H1 (cell line): ENCODE data around the gene ERV3-1. TPM values are rescaled to one million over a fixed set of nuclear protein-coding genes. Genes with fewer than 3 reads are reported as not detected.

Experiments used
- CTCF ChIA-PET: fragments of 300-600 bp; sonication (Branson Sonifier 250); formaldehyde crosslinking; loops from one replicate; lab custom pipeline; 2021; ENCODE audit not compliant: partially characterized antibody; lab: Charles Lee
- POLR2A ChIA-PET: fragments of 300-600 bp; sonication (Branson Sonifier 250); formaldehyde crosslinking; loops from one replicate; lab custom pipeline; 2021; ENCODE audit warnings: inconsistent platforms; ENCODE audit not compliant: partially characterized antibody; lab: Charles Lee
- DNase-seq, 2 experiments: peaks; one replicate each; pipeline versions ENCODE4 v3.0.0 to v3.0.0-alpha.2; 2010 to 2022; ENCODE audit warnings: low spot score in 2 of 2, low read depth in 1 of 2, mixed read lengths in 1 of 2
- FAIRE-seq: peaks from 2 replicates; lab custom pipeline; 2011; peaks lifted over from hg19 to GRCh38; lab: Jason Lieb, UNC
- H2AFZ ChIP-seq: 2 replicates; pipeline ENCODE4 v1.8.1; 2012; ENCODE audit warnings: low read length, inconsistent platforms
- H2AK5ac ChIP-seq: 2 replicates; pipeline ENCODE4 v1.6.1; 2013; ENCODE audit warnings: low read depth, low read length
- H2BK120ac ChIP-seq: replicated peaks from 2 replicates; pipeline ENCODE3; 2013; ENCODE audit warnings: low read depth, low read length, inconsistent platforms
- H2BK12ac ChIP-seq: 2 replicates; pipeline ENCODE4 v1.6.1; 2013; ENCODE audit warnings: low read depth, low read length
- H2BK15ac ChIP-seq: 2 replicates; pipeline ENCODE4 v1.6.1; 2013; ENCODE audit warnings: low read length
- H2BK20ac ChIP-seq: 2 replicates; pipeline ENCODE4 v1.6.1; 2013; ENCODE audit warnings: low read length
- H2BK5ac ChIP-seq: 2 replicates; pipeline ENCODE4 v1.6.1; 2013; ENCODE audit warnings: low read depth, low read length
- H3K14ac ChIP-seq: 2 replicates; pipeline ENCODE4 v1.6.1; 2013; ENCODE audit warnings: inconsistent platforms; ENCODE audit not compliant: insufficient read length
- H3K18ac ChIP-seq: 2 replicates; pipeline ENCODE4 v1.6.1; 2013; ENCODE audit warnings: low read length; ENCODE audit errors: extremely low read depth
- H3K23ac ChIP-seq: 2 replicates; pipeline ENCODE4 v1.6.1; 2013; ENCODE audit warnings: inconsistent platforms; ENCODE audit not compliant: insufficient read length
- H3K23me2 ChIP-seq: 2 replicates; pipeline ENCODE4 v1.6.1; 2013; ENCODE audit warnings: low read depth, low read length
- H3K27ac ChIP-seq: 2 replicates; pipeline ENCODE4 v1.6.1; 2011; ENCODE audit warnings: low read depth, low read length, inconsistent platforms
- H3K27me3 ChIP-seq, 4 experiments: replicated peaks in 1 of 4; 1 replicate in 1 of 4; 2 replicates in 3 of 4; pipeline versions ENCODE4 v1.6.1 to v1.8.1; 2011 to 2013; ENCODE audit warnings: low read length in 3 of 4, mild to moderate bottlenecking in 3 of 4, inconsistent platforms in 2 of 4, mixed read lengths in 2 of 4, moderate library complexity in 1 of 4; ENCODE audit not compliant: control insufficient read depth in 3 of 4, insufficient read depth in 3 of 4; ENCODE audit errors: extremely low read depth in 1 of 4
- H3K36me3 ChIP-seq, 4 experiments: 2 replicates each; pipeline versions ENCODE4 v1.6.1 to v1.8.1; 2011 to 2013; ENCODE audit warnings: mild to moderate bottlenecking in 4 of 4, low read length in 3 of 4, moderate library complexity in 2 of 4, control low read depth in 1 of 4, inconsistent platforms in 1 of 4; ENCODE audit not compliant: insufficient read depth in 4 of 4, control insufficient read depth in 2 of 4
- H3K4ac ChIP-seq: replicated peaks from 2 replicates; pipeline ENCODE3; 2013; ENCODE audit warnings: low read length, low read depth, mixed read lengths, inconsistent platforms; ENCODE audit not compliant: insufficient read length
- H3K4me1 ChIP-seq, 4 experiments: replicated peaks in 1 of 4; 1 replicate in 1 of 4; 2 replicates in 3 of 4; pipeline versions ENCODE4 v1.6.1 to v1.8.1; 2011 to 2013; ENCODE audit warnings: low read length in 3 of 4, inconsistent platforms in 2 of 4, mixed read lengths in 1 of 4; ENCODE audit not compliant: insufficient read depth in 4 of 4, control insufficient read depth in 3 of 4
- H3K4me2 ChIP-seq, 2 experiments: 2 replicates each; pipeline versions ENCODE4 v1.6.1 to v1.8.1; 2011 to 2013; ENCODE audit warnings: low read depth in 2 of 2, low read length in 2 of 2, control low read depth in 1 of 2, inconsistent platforms in 1 of 2, mild to moderate bottlenecking in 1 of 2; ENCODE audit not compliant: insufficient read depth in 1 of 2
- H3K4me3 ChIP-seq, 4 experiments: fragments of 200-600, 300-600 bp in 1 of 4; sonication (generic), shearing (Covaris generic), sonication (Bioruptor Twin) in 1 of 4; 2 replicates each; pipeline versions ENCODE4 v1.5.1 to v1.8.1; 2011 to 2016; ENCODE audit warnings: low read length in 4 of 4, low read depth in 3 of 4, control low read depth in 2 of 4, inconsistent platforms in 2 of 4, mild to moderate bottlenecking in 2 of 4, mixed read lengths in 1 of 4, moderate library complexity in 1 of 4; ENCODE audit not compliant: insufficient read depth in 2 of 4; ENCODE audit errors: extremely low read depth in 1 of 4
- H3K56ac ChIP-seq: replicated peaks from 2 replicates; pipeline ENCODE3; 2013; ENCODE audit warnings: low read depth, mild to moderate bottlenecking, mixed read lengths, low read length, inconsistent platforms; ENCODE audit not compliant: insufficient read length
- H3K79me1 ChIP-seq: 2 replicates; pipeline ENCODE4 v1.6.1; 2013; ENCODE audit warnings: low read depth, low read length, control low read depth
- H3K79me2 ChIP-seq, 2 experiments: 2 replicates each; pipeline versions ENCODE4 v1.6.1 to v1.8.1; 2012 to 2013; ENCODE audit warnings: low read length in 2 of 2, mild to moderate bottlenecking in 2 of 2, inconsistent platforms in 1 of 2; ENCODE audit not compliant: insufficient read depth in 2 of 2, control insufficient read depth in 1 of 2
- H3K9ac ChIP-seq, 4 experiments: replicated peaks in 1 of 4; 1 replicate in 1 of 4; 2 replicates in 3 of 4; pipeline versions ENCODE4 v1.6.1 to v1.8.1; 2011 to 2013; ENCODE audit warnings: low read depth in 3 of 4, low read length in 3 of 4, control low read depth in 2 of 4, mild to moderate bottlenecking in 2 of 4, moderate library complexity in 2 of 4, inconsistent platforms in 1 of 4; ENCODE audit errors: extremely low read depth in 1 of 4
- H3K9me3 ChIP-seq, 2 experiments: 2 replicates each; pipeline versions ENCODE4 v1.6.1 to v1.8.1; 2012 to 2013; ENCODE audit warnings: mild to moderate bottlenecking in 2 of 2, moderate library complexity in 2 of 2, control low read depth in 1 of 2, inconsistent platforms in 1 of 2, low read depth in 1 of 2, low read length in 1 of 2, mixed read lengths in 1 of 2; ENCODE audit not compliant: insufficient read depth in 2 of 2
- H4K20me1 ChIP-seq, 2 experiments: replicated peaks in 1 of 2; 2 replicates each; pipeline versions ENCODE3 to v1.8.1; 2011 to 2013; ENCODE audit warnings: inconsistent platforms in 2 of 2, low read length in 2 of 2, mild to moderate bottlenecking in 1 of 2; ENCODE audit not compliant: insufficient read depth in 2 of 2, control insufficient read depth in 1 of 2
- H4K5ac ChIP-seq: 2 replicates; pipeline ENCODE4 v1.6.1; 2013; ENCODE audit warnings: low read length, low read depth, mixed read lengths, inconsistent platforms; ENCODE audit not compliant: insufficient read length
- H4K8ac ChIP-seq: 2 replicates; pipeline ENCODE4 v1.8.0; 2013; ENCODE audit warnings: mild to moderate bottlenecking, moderate library complexity, low read length, inconsistent platforms; ENCODE audit not compliant: insufficient read depth; ENCODE audit errors: extremely low read depth
- H4K91ac ChIP-seq: replicated peaks from 2 replicates; pipeline ENCODE3; 2013; ENCODE audit warnings: low read length, mixed read lengths, inconsistent platforms; ENCODE audit not compliant: insufficient read length
- CEBPB ChIP-seq: IDR thresholded peaks from 2 replicates; pipeline ENCODE4 v1.6.1; 2012; ENCODE audit warnings: low read depth, low read length
- KDM1A ChIP-seq: fragments of 200-600, 300-600 bp; sonication (generic); IDR thresholded peaks from 2 replicates; pipeline ENCODE4 v1.7.1; 2016; ENCODE audit warnings: mild to moderate bottlenecking, low read length, borderline replicate concordance
- MAFK ChIP-seq: IDR thresholded peaks from 2 replicates; pipeline ENCODE4 v1.6.1; 2012; ENCODE audit warnings: low read depth, mild to moderate bottlenecking, improper control_type of control experiment, low read length
- WGBS, 2 experiments: shearing (Covaris generic) in 1 of 2; methylation state at CpG; one replicate each; pipeline versions ENCODE4 v1.1.6 to v1.1.7; 2013 to 2015; ENCODE audit warnings: low lambda C conversion rate in 2 of 2, mixed read lengths in 2 of 2, inconsistent platforms in 1 of 2, low coverage in 1 of 2, missing lambda C conversion rate in 1 of 2; ENCODE audit not compliant: insufficient replicate concordance in 2 of 2, insufficient coverage in 1 of 2, insufficient read length in 1 of 2; ENCODE audit errors: extremely low coverage in 1 of 2, missing lambda C conversion rate in 1 of 2; 5-methylcytosine and 5-hydroxymethylcytosine counted together
- polyA plus RNA-seq, 7 experiments: library from polyadenylated mRNA; depleted of rRNA in 3 of 7; stranded (reverse) in 5 of 7; unstranded in 2 of 7; fragments of >200 nt in 5 of 7; fragments of 200-250 nt in 2 of 7; gene quantifications; 1 replicate in 5 of 7; 2 replicates in 1 of 7; 4 replicates in 1 of 7; pipeline versions ENCODE4 v1.2.1 to v1.2.3, GENCODE V29; 2011 to 2013; ENCODE audit warnings: missing spikeins in 2 of 7, mixed read lengths in 2 of 7
- total RNA-seq: library from RNA; stranded (reverse); fragmentation: NEBNext Ultra II Directional; extraction: Animal tissue kit (Norgen Biotek cat#: 25700); gene quantifications from 2 replicates; pipeline ENCODE4 v1.2.1, GENCODE V29; 2021

Gene ERV3-1
- total and polyA plus RNA-seq, 2 of the 8 experiments (the other 6 are each of a cell fraction or from before 2014, with no cell fraction given): 9.5 to 9.7 TPM

- Histone ChIP-seq H3K23me2 (peaks cover 5% of the 10 kb centered on the region; the same call in 1 of the 2 replicates), H2BK12ac (no peak overlapping the region), H3K14ac (no peak overlapping the region), H3K18ac (no peak overlapping the region), H3K4me1 (no peaks in the 10 kb centered on the region), H4K8ac (no peak overlapping the region), H3K27ac (no peak overlapping the region), H3K4ac (no peak overlapping the region), H3K4me2 (no peak overlapping the region), H2BK20ac (no peak overlapping the region), H3K56ac (no peak overlapping the region), H2BK120ac (no peak overlapping the region), H4K91ac (no peak overlapping the region), H4K5ac (no peak overlapping the region), H3K27me3 (peaks cover 2 to 10% (median 6%) of the 10 kb centered on the region in 4 experiments; a peak in 4 of 7 replicates), H3K79me2 (no peaks in the 10 kb centered on the region), H2BK5ac (no peak overlapping the region), H3K23ac (no peak overlapping the region), H3K4me3 (no peak overlapping the region), H2AK5ac (no peak overlapping the region), H3K79me1 (no peaks in the 10 kb centered on the region), H3K9ac (no peak overlapping the region), H3K9me3 (no peaks in the 10 kb centered on the region), H3K36me3 (no peaks in the 10 kb centered on the region), H4K20me1 (no peaks in the 10 kb centered on the region), H2BK15ac (no peak overlapping the region), H2AFZ (no peak overlapping the region)
- DNase-seq (no peak), FAIRE-seq (no peak)
- POLR2A ChIA-PET: interaction anchor here (1.1 to 1.4 kb wide), 3 partner anchors 41 to 893 kb away, joined by 3 read pairs; partner anchors contain the start of gene ERV3-1
- WGBS, 2 experiments: 85% methylated on average over 2 of the region's 2 CpGs; no CpG with 5 or more reads in 1 of the 2 experiments
- no peak for TF ChIP-seq CEBPB
- TF ChIP-seq KDM1A: no peak
- no peak for TF ChIP-seq MAFK
- CTCF ChIA-PET: interaction anchor here (0.6 to 3.4 kb wide), 8 partner anchors 10 to 362 kb away, joined by 3 to 19 read pairs (median 3); no protein-coding TSS in a partner anchor
Observed at GRCh38 chr7:64945503-64946175, 60.8 kb downstream of the ERV3-1 start.
